CD4-positive, alpha-beta T cell treated with Interleukin-10 for 1 hour (primary cell): Measurements from ENCODE around the gene OTX2.

Experiments
- DNase-seq: peaks from one replicate; pipeline ENCODE4 v3.0.0-alpha.2; 2020

Gene OTX2

DNA sequence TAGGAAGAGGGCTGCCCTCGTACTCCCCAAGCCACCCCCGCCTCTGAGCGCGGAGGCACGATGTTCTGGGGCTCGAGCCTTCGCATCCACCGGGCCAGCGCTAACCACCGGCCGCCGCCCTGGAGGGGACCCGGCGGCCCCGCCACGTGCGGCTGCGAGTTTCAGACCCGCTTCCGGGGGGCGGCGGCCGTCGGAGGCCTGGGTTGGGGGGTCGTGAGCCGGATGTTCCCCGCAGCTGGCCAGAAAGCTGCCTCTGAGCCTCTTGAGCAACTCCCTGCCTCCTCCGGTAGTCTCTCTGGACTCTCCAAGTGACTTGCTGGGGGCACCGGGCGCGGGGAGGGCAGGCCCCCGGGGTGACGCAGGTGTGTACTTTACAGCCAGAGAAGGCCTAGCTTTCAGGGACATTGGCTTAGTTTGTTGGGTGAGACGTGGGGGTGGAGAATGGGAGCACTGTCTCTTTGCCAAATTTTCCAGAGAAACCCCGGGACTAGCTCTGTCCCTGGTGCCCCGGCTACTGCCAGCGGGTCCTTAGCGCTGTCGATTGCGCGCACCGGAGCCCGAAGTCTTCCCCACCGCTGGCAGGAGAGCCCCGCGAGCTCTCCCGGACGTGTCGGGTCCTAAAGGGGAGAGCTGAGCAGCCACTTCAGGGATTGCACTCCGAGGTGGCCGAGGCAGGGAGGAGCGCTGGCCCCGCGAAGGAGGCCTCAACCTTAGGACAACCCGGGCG is 15.6 kb downstream of the OTX2 start:
- no peak for DNase-seq

- DNase-seq = no peak
These were observed 16.2 kb downstream of the OTX2 start for GRCh38 chr14:56794088-56794556.

DNA sequence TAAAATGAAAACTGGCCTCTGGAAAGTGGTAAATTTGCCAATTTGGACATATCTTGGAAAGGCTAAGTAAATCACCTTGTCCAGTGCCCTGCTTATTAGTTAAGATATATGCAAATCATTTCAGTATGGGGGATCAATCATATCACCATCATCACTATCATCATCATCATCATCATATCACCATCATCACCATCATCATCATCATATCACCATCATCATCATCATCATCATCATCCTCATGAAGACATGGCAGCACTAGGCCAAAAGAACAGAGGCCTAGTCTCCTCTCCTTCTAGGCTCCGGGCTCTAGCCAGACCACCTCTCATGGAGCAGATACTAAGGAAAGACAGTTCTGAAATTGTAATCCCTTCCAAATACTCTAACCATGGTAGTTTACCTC is 20.3 kb downstream of the OTX2 start:
- DNase-seq = no peak

DNA sequence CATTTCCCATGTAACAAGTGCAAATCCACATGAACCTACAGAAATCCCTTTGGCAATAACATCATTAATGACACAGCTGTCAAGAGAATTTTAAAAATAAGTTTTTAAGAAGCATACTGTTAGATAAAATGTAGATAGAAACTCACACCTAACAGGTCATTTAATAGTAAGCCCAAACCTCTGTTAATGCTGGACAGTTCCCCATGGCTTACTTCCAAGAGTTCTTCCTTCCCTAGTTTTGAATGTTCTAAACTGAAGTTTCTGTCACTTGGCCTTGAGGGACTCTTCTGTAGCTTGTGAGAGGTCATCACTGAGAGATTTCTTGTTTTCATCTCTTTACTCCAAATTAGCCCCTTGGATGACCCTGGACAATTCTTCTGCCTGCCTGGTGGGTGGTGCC is 22.7 kb downstream of the OTX2 start:
- no peak for DNase-seq

DNA sequence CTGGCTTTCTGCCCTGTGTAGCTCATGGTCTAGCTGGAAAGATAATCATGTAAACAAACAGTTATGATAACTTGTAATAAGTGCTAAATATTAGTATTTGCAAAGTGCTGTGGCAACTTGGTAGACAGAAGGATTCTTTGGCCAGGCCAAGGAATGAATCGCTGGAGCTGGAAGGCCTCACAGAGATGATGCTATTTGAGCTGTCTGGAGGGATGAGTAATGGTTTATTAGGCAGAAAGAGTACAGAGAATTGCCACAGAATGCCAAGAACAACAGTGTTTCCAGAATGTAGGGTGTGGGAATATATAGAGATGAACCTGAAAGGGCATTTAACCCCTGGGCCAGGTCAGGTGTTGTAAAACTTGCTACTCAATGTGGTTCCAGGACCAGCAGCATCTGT is 27.6 kb downstream of the OTX2 start:
- no peak for DNase-seq

DNA sequence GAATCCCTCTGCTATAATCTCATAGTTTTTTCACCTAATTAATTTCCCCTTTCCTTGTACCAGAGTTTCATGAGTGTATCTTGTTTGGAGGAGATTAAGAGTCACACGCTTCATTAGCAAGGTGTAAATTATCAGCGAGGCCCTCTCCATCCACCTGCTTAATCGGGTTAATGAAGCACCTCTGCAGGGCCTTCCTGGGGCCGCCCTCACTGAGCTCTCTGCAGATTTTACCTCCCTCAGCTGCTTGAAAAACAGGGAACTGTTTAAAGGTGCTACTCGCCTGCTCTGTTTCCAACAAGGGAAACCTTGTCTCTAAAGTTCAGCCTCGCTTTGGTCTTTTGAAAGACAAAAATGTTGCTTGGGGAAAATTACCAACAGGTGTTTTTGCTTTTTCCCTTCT is 35.8 kb downstream of the OTX2 start:
- no peak for DNase-seq

GRCh38 chr14:56770512-56770911 is 39.8 kb downstream of the OTX2 start:
- DNase-seq = no peak

- no peak for DNase-seq
These were observed 49.9 kb downstream of the OTX2 start for GRCh38 chr14:56760164-56760914.

GRCh38 chr14:56759633-56760032 is 50.6 kb downstream of the OTX2 start:
- no peak for DNase-seq

- DNase-seq = no peak
These were observed 51.2 kb downstream of the OTX2 start for GRCh38 chr14:56759094-56759493.

DNA sequence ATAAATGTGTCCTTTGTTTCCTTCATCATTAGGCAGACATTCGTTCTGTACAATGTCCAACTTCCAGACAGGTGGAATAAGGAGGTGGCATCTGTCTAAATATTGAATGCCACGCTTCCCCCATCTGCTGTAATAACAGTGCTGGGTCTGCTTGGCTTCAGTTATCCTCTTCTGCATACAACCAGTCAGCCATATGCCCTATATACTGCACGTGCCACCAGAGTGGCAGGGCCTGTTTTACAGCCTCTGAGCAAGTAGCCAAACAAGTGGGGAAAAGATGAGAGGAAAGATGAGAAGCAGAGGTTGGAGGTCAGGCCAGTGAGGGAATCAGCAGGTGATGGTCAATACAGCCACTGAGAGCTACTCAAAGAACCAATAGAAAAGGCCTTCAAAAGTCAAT is 55.4 kb downstream of the OTX2 start:
- no peak for DNase-seq

- DNase-seq = no peak
These were observed 56.9 kb downstream of the OTX2 start for GRCh38 chr14:56753396-56753795.

- no peak for DNase-seq
These were observed 57.9 kb downstream of the OTX2 start for GRCh38 chr14:56752428-56752827.

GRCh38 chr14:56751471-56751870 is 58.8 kb downstream of the OTX2 start:
- DNase-seq = no peak
